GM12875 (cell line): Measurements from ENCODE around the gene GSTM1.

ENCODE experiments used
- H3K4me3 ChIP-seq: one replicate; pipeline ENCODE4 v1.5.1; 2011; ENCODE audit warnings: low read depth, low read length, control low read depth
- CTCF ChIP-seq: IDR thresholded peaks from 2 replicates; pipeline ENCODE4 v1.5.1; 2011; ENCODE audit warnings: low read depth, mild to moderate bottlenecking, control low read depth, inconsistent platforms, low read length, moderate library complexity, borderline replicate concordance; ENCODE audit not compliant: insufficient read depth

The GSTM1 gene

GRCh38 chr1:109721971-109722370 is 34.4 kb downstream of the GSTM1 start:
- H3K4me3 ChIP-seq = no peak overlapping the region
- no peak for TF ChIP-seq CTCF

GRCh38 chr1:109722908-109723691 is 35.5 kb downstream of the GSTM1 start:
- no peak overlapping the region for H3K4me3 ChIP-seq
- TF ChIP-seq CTCF = no peak

- no peak for TF ChIP-seq CTCF
- H3K4me3 ChIP-seq = no peak overlapping the region
These were observed 37.3 kb downstream of the GSTM1 start for GRCh38 chr1:109724933-109725332.

GRCh38 chr1:109725510-109725909 is 37.9 kb downstream of the GSTM1 start:
- no peak for TF ChIP-seq CTCF
- H3K4me3 ChIP-seq = no peak overlapping the region

GRCh38 chr1:109726007-109726406 is 38.4 kb downstream of the GSTM1 start:
- H3K4me3 ChIP-seq = no peak overlapping the region

GRCh38 chr1:109726728-109727373 is 39.2 kb downstream of the GSTM1 start:
- H3K4me3 ChIP-seq = no peak overlapping the region
- no peak for TF ChIP-seq CTCF

More at GRCh38 chr1:109726007-109726406, 38.4 kb downstream of the GSTM1 start:
- TF ChIP-seq CTCF = no peak

- H3K4me3 ChIP-seq = no peak overlapping the region
- TF ChIP-seq CTCF = no peak
These were observed 41.3 kb downstream of the GSTM1 start for GRCh38 chr1:109728870-109729269.
